PC-3 (cell line): ENCODE data around the gene CPN2. TPM values are rescaled to one million over a fixed set of nuclear protein-coding genes. Genes with fewer than 3 reads are reported as not detected.

Source experiments
- ATAC-seq: fragments of 200-7000 bp; cut with Tn5 transposase; 2 replicates; pipeline ENCODE4 v1.9.1; 2020; ENCODE audit warnings: mild to moderate bottlenecking, moderate library complexity
- BruUV-seq: library from RNA; stranded (reverse); fragments of 400-500 nt; replicated peaks from 2 replicates; lab custom pipeline; 2021; lab: Mats Ljungman, UMichigan
- CTCF ChIA-PET: fragments of 300-600 bp; sonication (Branson Sonifier 250); formaldehyde crosslinking; loops from one replicate; lab custom pipeline; 2022; ENCODE audit warnings: antibody characterized with exemption; lab: Charles Lee
- POLR2A ChIA-PET: fragments of 300-600 bp; sonication (Branson Sonifier 250); formaldehyde crosslinking; loops from one replicate; lab custom pipeline; 2022; ENCODE audit warnings: antibody characterized with exemption; ENCODE audit not compliant: unreplicated experiment; lab: Charles Lee
- DNase-seq: peaks from one replicate; pipeline ENCODE4 v3.0.0-alpha.2; 2015
- H2AFZ ChIP-seq: fragments of 300-600 bp; sonication (generic); 2 replicates; pipeline ENCODE4 v1.6.0; 2016; ENCODE audit warnings: antibody characterized with exemption, low read length
- H3F3A ChIP-seq: fragments of 300-600 bp; sonication (generic); one replicate; pipeline ENCODE4 v1.6.0; 2017; ENCODE audit warnings: antibody characterized with exemption, low read length, control low read depth, mild to moderate bottlenecking; ENCODE audit not compliant: unreplicated experiment
- H3K27ac ChIP-seq: fragments of 300-600 bp; sonication (generic); 2 replicates; pipeline ENCODE4 v1.5.1; 2016; ENCODE audit warnings: mild to moderate bottlenecking, low read length
- H3K27me3 ChIP-seq: fragments of 300-600 bp; sonication (generic); 2 replicates; pipeline ENCODE4 v1.6.1; 2016; ENCODE audit warnings: low read length, mixed read lengths
- H3K36me3 ChIP-seq: fragments of 300-600 bp; sonication (generic); 2 replicates; pipeline ENCODE4 v1.6.1; 2016; ENCODE audit warnings: low read depth, mixed run types, low read length, mixed read lengths
- H3K4me1 ChIP-seq: fragments of 300-600 bp; sonication (generic); 2 replicates; pipeline ENCODE4 v1.5.1; 2016; ENCODE audit warnings: low read length; ENCODE audit not compliant: insufficient read depth
- H3K4me2 ChIP-seq: fragments of 300-600 bp; sonication (generic); 2 replicates; pipeline ENCODE4 v1.6.0; 2016; ENCODE audit warnings: low read length
- H3K4me3 ChIP-seq: fragments of 300-600 bp; sonication (generic); 2 replicates; pipeline ENCODE4 v1.5.1; 2016; ENCODE audit warnings: mild to moderate bottlenecking, low read length, mixed read lengths
- H3K79me2 ChIP-seq: fragments of 300-600 bp; sonication (generic); 2 replicates; pipeline ENCODE4 v1.6.1; 2017; ENCODE audit warnings: low read length, mixed read lengths
- H3K9ac ChIP-seq: fragments of 300-600 bp; sonication (generic); 2 replicates; pipeline ENCODE4 v1.6.0; 2016; ENCODE audit warnings: mild to moderate bottlenecking, low read length
- H3K9me2 ChIP-seq: fragments of 300-600 bp; sonication (generic); replicated peaks from 2 replicates; pipeline ENCODE4 v1.6.1; 2016; ENCODE audit warnings: mixed run types, low read length, mixed read lengths
- H3K9me3 ChIP-seq: fragments of 300-600 bp; sonication (generic); 2 replicates; pipeline ENCODE4 v1.6.1; 2016; ENCODE audit warnings: low read length, mixed read lengths
- H4K20me1 ChIP-seq: fragments of 300-600 bp; sonication (generic); 2 replicates; pipeline ENCODE4 v1.6.1; 2016; ENCODE audit warnings: low read length, mixed read lengths
- CTCF ChIP-seq: fragments of 300-600 bp; sonication (generic); conservative IDR thresholded peaks from 2 replicates; pipeline ENCODE4 v1.5.1; 2017; ENCODE audit warnings: antibody characterized with exemption, low read depth, mild to moderate bottlenecking, low read length
- EZH2 ChIP-seq: fragments of 300-600 bp; sonication (generic); IDR thresholded peaks from one replicate; pipeline ENCODE4 v1.6.1; 2017; ENCODE audit warnings: antibody characterized with exemption, mild to moderate bottlenecking, low read length; ENCODE audit not compliant: unreplicated experiment
- EZH2phosphoT487 ChIP-seq: fragments of 300-600 bp; sonication (generic); IDR thresholded peaks from 2 replicates; pipeline ENCODE4 v1.6.1; 2018; ENCODE audit warnings: mild to moderate bottlenecking, antibody characterized with exemption, low read length, borderline replicate concordance
- intact Hi-C: fragments of 100-400 bp; cut with micrococcal nuclease; formaldehyde crosslinking; loops from 2 replicates; pipeline ENCODE4 v1.9.0; 2023
- total RNA-seq: library from RNA; depleted of rRNA; stranded (reverse); fragments of >200 nt; gene quantifications from 2 replicates; pipeline ENCODE4 v1.2.3, GENCODE V29; 2014

The CPN2 gene
- total RNA-seq, 1 experiment from 2014 or later, result 0.07 TPM

DNA sequence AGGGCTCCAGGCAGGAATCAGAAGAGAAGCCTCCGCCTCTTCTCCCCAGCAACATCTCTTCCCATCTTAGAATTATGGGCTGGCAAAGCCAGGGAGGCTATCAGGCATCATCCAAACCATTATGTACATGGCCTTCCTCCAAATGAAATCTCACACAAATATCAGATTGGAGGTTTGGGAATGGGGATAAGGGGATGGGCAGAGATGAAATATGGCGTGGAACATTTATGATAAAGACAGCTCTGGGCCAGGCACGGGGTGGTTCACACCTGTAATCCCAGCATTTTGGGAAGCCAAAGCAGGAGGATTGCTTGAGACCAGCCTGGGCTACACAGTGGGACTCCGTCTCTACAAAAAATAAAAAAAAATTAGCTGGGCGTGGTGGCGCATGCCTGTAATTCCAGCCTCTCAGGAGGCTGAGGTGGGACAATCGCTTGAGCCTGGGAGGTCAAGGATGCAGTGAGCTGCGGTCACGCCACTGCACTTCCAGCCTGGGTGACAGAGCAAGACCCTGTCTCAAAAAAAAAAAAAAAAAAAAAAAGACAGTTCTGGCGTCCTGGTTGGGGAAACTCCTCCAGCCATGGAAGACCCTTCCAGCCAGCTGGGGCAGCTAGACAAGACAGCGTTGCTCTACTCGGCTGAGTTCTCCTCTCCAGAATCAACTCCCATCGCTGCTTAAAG lies 36.6 kb downstream of the CPN2 start:
- H3K4me2 ChIP-seq, result peak overlapping the region; percentile 80
- peaks cover 9% of the 10 kb centered on the region for H3K36me3 ChIP-seq
- CTCF ChIA-PET, result interaction anchor here (0.7 to 1.9 kb wide), 4 partner anchors 173 to 648 kb away, joined by 4 to 50 read pairs (median 29); no protein-coding TSS in a partner anchor
- DNase-seq (no peak), ATAC-seq (no peak)
- POLR2A ChIA-PET, result interaction anchor here (0.5 kb wide), 1 partner anchor 184 kb away, joined by 22 read pairs; no protein-coding TSS in a partner anchor
- intact Hi-C loops, result loop anchor here (1.0 to 10.0 kb wide), 5 partner anchors 37 to 652 kb away; no protein-coding TSS in a partner anchor
- no peak overlapping the region for H3K27ac ChIP-seq
- no peaks in the 10 kb centered on the region for H3K9me3 ChIP-seq
- peak overlapping the region; percentile 18; the same call in 1 of the 2 replicates for H3K9ac ChIP-seq
- peak overlapping the region; percentile 64; the same call in 1 of the 2 replicates for H3K4me3 ChIP-seq
- peaks cover 27% of the 10 kb centered on the region for H3K4me1 ChIP-seq
- no TSS peak for BruUV-seq
- H4K20me1 ChIP-seq, result no peaks in the 10 kb centered on the region
- TF ChIP-seq EZH2phosphoT487 (no peak), EZH2 (no peak), CTCF (no peak)
- H3K9me2 ChIP-seq, result no peaks in the 10 kb centered on the region
- no peak overlapping the region for H2AFZ ChIP-seq
- H3K79me2 ChIP-seq, result peaks cover 22% of the 10 kb centered on the region
- H3F3A ChIP-seq, result no peaks in the 10 kb centered on the region
- no peaks in the 10 kb centered on the region for H3K27me3 ChIP-seq

GRCh38 chr3:194313560-194314387 lies 37.4 kb downstream of the CPN2 start:
- H2AFZ ChIP-seq, result no peak overlapping the region
- H3K4me2 ChIP-seq, result no peak overlapping the region
- H3K9me2 ChIP-seq, result no peaks in the 10 kb centered on the region
- no peaks in the 10 kb centered on the region for H3F3A ChIP-seq
- BruUV-seq, result no TSS peak
- peaks cover 27% of the 10 kb centered on the region for H3K4me1 ChIP-seq
- no peaks in the 10 kb centered on the region for H3K9me3 ChIP-seq
- intact Hi-C loops, result loop anchor here (1.0 to 10.0 kb wide), 3 partner anchors 36 to 239 kb away; no protein-coding TSS in a partner anchor
- H3K9ac ChIP-seq, result no peak overlapping the region
- peaks cover 14% of the 10 kb centered on the region for H3K79me2 ChIP-seq
- peaks cover 2% of the 10 kb centered on the region for H3K36me3 ChIP-seq
- no peak overlapping the region for H3K27ac ChIP-seq
- no peaks in the 10 kb centered on the region for H3K27me3 ChIP-seq
- ATAC-seq, result no peak
- ChIA-PET CTCF (interaction anchor here (0.7 to 1.4 kb wide), 3 partner anchors 172 to 648 kb away, joined by 4 to 7 read pairs (median 4); no protein-coding TSS in a partner anchor), POLR2A (interaction anchor here (0.5 to 1.1 kb wide), 2 partner anchors 172 to 183 kb away, joined by 3 to 22 read pairs; no protein-coding TSS in a partner anchor)
- TF ChIP-seq CTCF, result peak; percentile 37; the same call in 1 of the 2 replicates
- no peak for TF ChIP-seq EZH2
- TF ChIP-seq EZH2phosphoT487, result no peak
- no peaks in the 10 kb centered on the region for H4K20me1 ChIP-seq
- no peak overlapping the region for H3K4me3 ChIP-seq
- DNase-seq, result peak; percentile 12
